ENCODE measurements around the gene LAMA4.
A peak's percentile ranks its signal among the peaks of the same experiment; 100 is the strongest.

The LAMA4 gene

DNA sequence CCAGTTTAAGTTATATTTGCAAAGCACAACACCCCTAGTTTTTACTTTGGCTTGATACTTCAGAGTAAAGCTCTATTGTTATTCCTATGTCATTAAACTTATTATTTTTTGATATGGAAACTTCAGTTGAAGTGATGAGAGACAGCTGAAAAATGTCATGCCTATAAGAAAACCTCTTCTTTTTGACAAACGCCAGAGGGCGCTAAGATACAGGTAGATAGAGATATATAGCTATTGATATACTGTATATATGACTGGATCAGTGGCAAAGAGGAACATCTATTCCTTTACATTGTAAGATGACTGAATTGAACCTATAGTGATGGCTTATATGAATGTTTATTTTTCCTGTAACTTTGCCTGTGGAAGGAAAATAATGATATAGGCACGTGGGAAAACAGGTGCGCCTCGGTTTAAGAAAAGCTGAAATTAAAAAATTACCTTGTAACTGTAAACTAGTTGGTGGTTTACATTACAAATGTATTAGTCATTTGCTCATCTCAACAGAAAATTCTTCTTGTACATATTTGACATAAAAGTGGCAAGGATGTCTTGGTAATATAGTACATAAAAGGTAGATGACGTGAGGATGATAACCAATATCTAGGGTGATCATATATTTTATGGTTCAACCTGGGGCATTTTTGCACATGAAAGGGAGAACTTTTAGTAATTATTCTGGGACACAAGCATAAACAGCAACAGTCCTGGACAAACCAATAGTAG lies 74.1 kb downstream of the LAMA4 start:
- no peak overlapping the region for H3K4me3 ChIP-seq (ENCODE audit: low read depth, low read length)
- in situ Hi-C loops (cut with HindIII; ENCODE audit: low sequenced_read_pairs): no loop called here
- peak; percentile 86 for DNase-seq (ENCODE audit: low read depth)
- TF ChIP-seq, protein P1, sequence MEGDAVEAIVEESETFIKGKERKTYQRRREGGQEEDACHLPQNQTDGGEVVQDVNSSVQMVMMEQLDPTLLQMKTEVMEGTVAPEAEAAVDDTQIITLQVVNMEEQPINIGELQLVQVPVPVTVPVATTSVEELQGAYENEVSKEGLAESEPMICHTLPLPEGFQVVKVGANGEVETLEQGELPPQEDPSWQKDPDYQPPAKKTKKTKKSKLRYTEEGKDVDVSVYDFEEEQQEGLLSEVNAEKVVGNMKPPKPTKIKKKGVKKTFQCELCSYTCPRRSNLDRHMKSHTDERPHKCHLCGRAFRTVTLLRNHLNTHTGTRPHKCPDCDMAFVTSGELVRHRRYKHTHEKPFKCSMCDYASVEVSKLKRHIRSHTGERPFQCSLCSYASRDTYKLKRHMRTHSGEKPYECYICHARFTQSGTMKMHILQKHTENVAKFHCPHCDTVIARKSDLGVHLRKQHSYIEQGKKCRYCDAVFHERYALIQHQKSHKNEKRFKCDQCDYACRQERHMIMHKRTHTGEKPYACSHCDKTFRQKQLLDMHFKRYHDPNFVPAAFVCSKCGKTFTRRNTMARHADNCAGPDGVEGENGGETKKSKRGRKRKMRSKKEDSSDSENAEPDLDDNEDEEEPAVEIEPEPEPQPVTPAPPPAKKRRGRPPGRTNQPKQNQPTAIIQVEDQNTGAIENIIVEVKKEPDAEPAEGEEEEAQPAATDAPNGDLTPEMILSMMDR (IDR thresholded peaks at IDR 0.05; ENCODE audit: low read depth, low read length, missing control alignments): peak; percentile 53

DNA sequence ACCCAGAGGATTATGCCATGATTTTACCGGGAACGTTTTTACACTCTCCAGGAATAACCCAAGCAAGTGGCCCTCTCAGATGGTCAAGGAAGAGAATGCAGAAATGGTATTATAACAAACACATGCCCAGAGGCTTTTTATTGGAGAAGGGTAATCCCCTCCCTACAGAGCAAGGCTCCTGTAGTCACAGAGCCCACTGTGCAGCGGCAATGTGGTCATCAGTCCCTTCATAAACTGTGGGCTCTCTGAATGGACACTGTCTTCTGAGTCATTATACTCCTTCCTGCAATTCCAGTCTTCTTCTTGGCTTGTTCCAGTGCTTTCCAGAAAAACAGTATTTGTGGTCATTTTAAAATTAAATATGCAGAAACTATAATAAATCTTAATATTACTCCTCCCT lies 74.7 kb downstream of the LAMA4 start:
- TF ChIP-seq, protein P1 (IDR thresholded peaks at IDR 0.05; ENCODE audit: low read depth, low read length, missing control alignments): no peak
- no peak for DNase-seq (ENCODE audit: low read depth)
- H3K4me3 ChIP-seq (ENCODE audit: low read depth, low read length): no peak overlapping the region
- in situ Hi-C loops (cut with HindIII; ENCODE audit: low sequenced_read_pairs): no loop called here

DNA sequence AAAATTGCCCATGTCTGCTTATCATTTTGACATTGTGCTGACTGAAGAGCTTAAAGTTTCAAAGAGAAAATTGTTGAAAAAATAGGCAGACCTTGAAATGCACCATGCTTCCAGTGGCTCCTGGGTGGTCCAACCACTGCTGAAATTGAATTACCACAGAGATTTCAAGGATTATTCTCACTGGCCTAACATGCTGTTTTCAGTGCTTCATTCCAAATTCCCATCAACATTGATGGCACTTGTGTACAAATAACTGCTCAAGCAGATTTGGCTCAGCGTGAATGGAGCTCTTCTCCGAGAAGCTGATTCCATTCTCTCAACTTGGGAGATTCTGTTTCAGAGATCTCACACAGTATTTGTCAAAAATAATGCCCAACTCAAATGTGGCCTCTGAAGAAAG lies 75.5 kb downstream of the LAMA4 start:
- in situ Hi-C loops (cut with HindIII; ENCODE audit: low sequenced_read_pairs): no loop called here
- DNase-seq (ENCODE audit: low read depth): peak; percentile 22
- TF ChIP-seq, protein P1 (IDR thresholded peaks at IDR 0.05; ENCODE audit: low read depth, low read length, missing control alignments): no peak
- H3K4me3 ChIP-seq (ENCODE audit: low read depth, low read length): no peak overlapping the region

DNA sequence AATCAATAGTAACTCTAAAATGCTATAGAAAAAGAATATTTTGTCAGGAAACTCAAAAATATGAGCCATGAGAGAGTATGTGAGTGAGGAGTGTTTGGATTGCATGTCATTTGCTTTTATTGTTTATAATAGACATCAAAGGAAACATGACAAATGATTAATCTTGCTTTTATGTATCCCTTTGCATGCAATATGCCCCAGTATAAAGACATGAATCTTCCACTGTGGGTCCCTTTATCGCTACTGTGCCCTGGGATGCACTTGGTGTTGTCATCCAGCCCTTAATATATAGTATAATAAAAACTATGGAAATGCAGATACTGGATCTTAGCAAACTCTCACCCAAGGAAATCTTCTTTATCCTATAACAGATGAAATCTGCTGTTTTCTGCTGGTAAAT lies 77.3 kb downstream of the LAMA4 start:
- in situ Hi-C loops (cut with HindIII; ENCODE audit: low sequenced_read_pairs): no loop called here
- TF ChIP-seq, protein P1 (IDR thresholded peaks at IDR 0.05; ENCODE audit: low read depth, low read length, missing control alignments): no peak

DNA sequence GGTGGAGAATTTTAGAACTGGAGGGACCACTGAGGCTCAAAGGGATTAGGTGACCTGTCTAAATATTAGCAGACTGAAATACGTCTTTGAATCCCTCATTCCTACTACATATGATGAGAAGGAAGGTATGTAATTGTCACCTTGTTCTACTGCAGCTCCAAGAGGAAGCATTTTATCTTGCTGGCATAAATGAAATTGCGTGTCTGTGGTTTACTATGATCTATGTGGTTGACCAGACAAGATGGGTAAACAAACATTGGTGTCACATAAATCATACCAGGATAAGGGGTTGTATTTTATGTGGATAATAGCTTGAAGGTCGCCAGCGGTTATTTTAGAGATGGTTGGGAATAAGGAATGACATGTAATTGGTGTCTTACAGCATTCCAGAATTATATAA lies 78.2 kb downstream of the LAMA4 start:
- no peak for DNase-seq (ENCODE audit: low read depth)
- in situ Hi-C loops (cut with HindIII; ENCODE audit: low sequenced_read_pairs): no loop called here
- no peak overlapping the region for H3K4me3 ChIP-seq (ENCODE audit: low read depth, low read length)
- TF ChIP-seq, protein P1 (IDR thresholded peaks at IDR 0.05; ENCODE audit: low read depth, low read length, missing control alignments): no peak

More for the DNA sequence above, 77.3 kb downstream of the LAMA4 start:
- H3K4me3 ChIP-seq (ENCODE audit: low read depth, low read length): no peak overlapping the region
- DNase-seq (ENCODE audit: low read depth): no peak

DNA sequence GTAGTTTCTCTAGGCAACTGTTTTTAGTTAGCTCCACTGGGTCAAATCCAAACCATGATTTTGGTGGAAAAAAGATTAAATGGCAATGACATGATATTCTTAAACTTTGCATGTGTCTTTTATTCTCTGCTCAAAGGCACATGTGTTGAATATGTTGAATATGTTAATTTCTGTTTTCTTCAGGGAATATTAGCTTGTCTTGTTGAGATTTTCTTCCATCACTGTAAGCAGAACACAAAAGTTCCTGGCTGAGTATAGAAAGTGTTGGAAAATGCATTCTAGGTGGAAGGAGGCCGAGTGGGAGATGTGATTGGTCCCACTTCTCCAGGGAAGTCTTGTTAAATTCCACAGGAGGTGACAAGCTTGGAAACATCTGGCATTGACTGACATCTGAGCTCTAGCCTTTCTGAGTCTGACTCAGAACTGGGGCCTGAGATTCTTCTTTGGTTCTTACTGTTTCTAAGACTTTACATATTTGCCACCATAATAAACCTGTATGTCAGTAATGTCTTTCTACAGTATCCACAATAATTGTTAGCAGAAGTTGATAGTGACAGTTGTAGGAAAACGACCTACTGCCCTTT lies 81.1 kb downstream of the LAMA4 start:
- H3K4me3 ChIP-seq (ENCODE audit: low read depth, low read length): no peak overlapping the region
- no peak for DNase-seq (ENCODE audit: low read depth)
- TF ChIP-seq, protein P1 (IDR thresholded peaks at IDR 0.05; ENCODE audit: low read depth, low read length, missing control alignments): no peak
- in situ Hi-C loops (cut with HindIII; ENCODE audit: low sequenced_read_pairs): no loop called here

All from astrocyte of the cerebellum (primary cell).